Thyroid gland (tissue), 4 donors: ENCODE results near the gene ZNF358. TPM values are rescaled to one million over a fixed set of nuclear protein-coding genes. Genes with fewer than 3 reads are reported as not detected.
A peak's percentile ranks its signal among the peaks of the same experiment; 100 is the strongest.

Source experiments
- DNase-seq, 2 donors: peaks; one replicate each; pipeline ENCODE4 v3.0.0-alpha.2; 2019
- H3K27ac ChIP-seq, 3 donors: fragments of 200-600 bp; sonication (generic); 1 replicate in 2 of 3; 2 replicates in 1 of 3; pipeline ENCODE4 v1.5.1; 2016 to 2019; ENCODE audit warnings: mild to moderate bottlenecking in 1 of 3, moderate library complexity in 1 of 3
- H3K27me3 ChIP-seq: fragments of 200-600 bp; sonication (generic); one replicate; pipeline ENCODE4 v1.5.1; 2019
- H3K36me3 ChIP-seq, 2 donors: fragments of 200-600 bp; sonication (generic); one replicate each; pipeline ENCODE4 v1.5.1; 2016 to 2019
- H3K4me1 ChIP-seq, 2 donors: fragments of 200-600 bp; sonication (generic); one replicate each; pipeline ENCODE4 v1.5.1; 2017 to 2019
- H3K4me3 ChIP-seq, 3 donors: fragments of 200-600 bp; sonication (generic); replicated peaks in 1 of 3; 1 replicate in 2 of 3; 2 replicates in 1 of 3; pipeline ENCODE4 v1.5.1; 2016; ENCODE audit warnings: mild to moderate bottlenecking in 1 of 3
- H3K9me3 ChIP-seq: fragments of 200-600 bp; sonication (generic); one replicate; pipeline ENCODE4 v1.5.1; 2017
- POLR2A ChIP-seq, 2 donors: fragments of 450-650 bp; IDR thresholded peaks; one replicate each; pipeline ENCODE4 v1.6.1; 2017; ENCODE audit warnings: antibody characterized with exemption in 2 of 2, mild to moderate bottlenecking in 2 of 2, moderate library complexity in 1 of 2
- WGBS, 2 donors: methylation state at CpG; one replicate each; pipeline ENCODE4 v1.1.5; 2017; 5-methylcytosine and 5-hydroxymethylcytosine counted together
- intact Hi-C: fragments of 100-400 bp; cut with DNase I; formaldehyde crosslinking; loops from one replicate; pipeline ENCODE4 v1.15.1; 2023
- total RNA-seq, 4 donors: library from RNA; depleted of rRNA; stranded (reverse); fragments of >200 nt; gene quantifications; one replicate each; pipeline ENCODE4 v1.2.3, GENCODE V29; 2016
- TF ChIP-seq, protein P1 (sequence below), 6 experiments: fragments of 200-600 bp in 3 of 6; fragments of 450-650 bp in 3 of 6; sonication (generic) in 3 of 6; IDR thresholded peaks; one replicate each; pipeline ENCODE4 v1.5.1; 2016 to 2019; ENCODE audit warnings: antibody characterized with exemption in 6 of 6, mild to moderate bottlenecking in 2 of 6, inconsistent platforms in 1 of 6, moderate library complexity in 1 of 6

The ZNF358 gene
- total RNA-seq, 4 donors from 2014 or later, result 57.6 to 102 (median 69.5) TPM

DNA sequence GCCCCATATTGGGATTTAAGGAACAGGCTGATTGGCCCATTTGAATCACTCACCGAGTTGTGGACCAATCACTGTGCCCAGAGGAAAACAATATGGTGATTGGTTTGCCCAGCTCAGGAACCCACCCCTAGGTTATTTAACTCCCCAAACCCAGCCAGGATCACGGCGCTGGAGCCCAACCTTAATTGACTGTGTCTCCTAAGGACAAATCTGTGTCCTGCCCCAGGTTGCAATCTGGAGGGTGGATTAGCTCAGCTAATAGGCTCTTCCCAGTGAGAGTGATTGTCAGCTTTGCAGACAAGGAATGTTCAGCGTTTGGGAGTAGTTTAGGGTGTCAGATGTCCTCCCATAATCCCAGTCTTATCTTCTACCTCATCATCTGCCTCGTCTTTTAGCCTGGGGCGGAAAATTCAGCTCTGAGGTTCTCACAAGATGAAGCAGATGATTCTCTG is 3.5 kb upstream of the ZNF358 start:
- TF ChIP-seq, protein P1, sequence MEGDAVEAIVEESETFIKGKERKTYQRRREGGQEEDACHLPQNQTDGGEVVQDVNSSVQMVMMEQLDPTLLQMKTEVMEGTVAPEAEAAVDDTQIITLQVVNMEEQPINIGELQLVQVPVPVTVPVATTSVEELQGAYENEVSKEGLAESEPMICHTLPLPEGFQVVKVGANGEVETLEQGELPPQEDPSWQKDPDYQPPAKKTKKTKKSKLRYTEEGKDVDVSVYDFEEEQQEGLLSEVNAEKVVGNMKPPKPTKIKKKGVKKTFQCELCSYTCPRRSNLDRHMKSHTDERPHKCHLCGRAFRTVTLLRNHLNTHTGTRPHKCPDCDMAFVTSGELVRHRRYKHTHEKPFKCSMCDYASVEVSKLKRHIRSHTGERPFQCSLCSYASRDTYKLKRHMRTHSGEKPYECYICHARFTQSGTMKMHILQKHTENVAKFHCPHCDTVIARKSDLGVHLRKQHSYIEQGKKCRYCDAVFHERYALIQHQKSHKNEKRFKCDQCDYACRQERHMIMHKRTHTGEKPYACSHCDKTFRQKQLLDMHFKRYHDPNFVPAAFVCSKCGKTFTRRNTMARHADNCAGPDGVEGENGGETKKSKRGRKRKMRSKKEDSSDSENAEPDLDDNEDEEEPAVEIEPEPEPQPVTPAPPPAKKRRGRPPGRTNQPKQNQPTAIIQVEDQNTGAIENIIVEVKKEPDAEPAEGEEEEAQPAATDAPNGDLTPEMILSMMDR (IDR thresholded peaks at IDR 0.05), result no peak
- TF ChIP-seq POLR2A (IDR thresholded peaks at IDR 0.05), result no peak
- no peak overlapping the region for H3K4me3 ChIP-seq
- no peaks in the 10 kb centered on the region for H3K9me3 ChIP-seq
- H3K4me1 ChIP-seq, result peaks cover 8 to 13% of the 10 kb centered on the region in 2 donors
- no peaks in the 10 kb centered on the region for H3K36me3 ChIP-seq
- WGBS, 2 donors, result 42 to 55% methylated on average over 4 to 6 of the region's 6 CpGs
- H3K27ac ChIP-seq, result no peak overlapping the region
- intact Hi-C loops, result no loop called here
- H3K27me3 ChIP-seq, result no peaks in the 10 kb centered on the region
- no peak for DNase-seq

DNA sequence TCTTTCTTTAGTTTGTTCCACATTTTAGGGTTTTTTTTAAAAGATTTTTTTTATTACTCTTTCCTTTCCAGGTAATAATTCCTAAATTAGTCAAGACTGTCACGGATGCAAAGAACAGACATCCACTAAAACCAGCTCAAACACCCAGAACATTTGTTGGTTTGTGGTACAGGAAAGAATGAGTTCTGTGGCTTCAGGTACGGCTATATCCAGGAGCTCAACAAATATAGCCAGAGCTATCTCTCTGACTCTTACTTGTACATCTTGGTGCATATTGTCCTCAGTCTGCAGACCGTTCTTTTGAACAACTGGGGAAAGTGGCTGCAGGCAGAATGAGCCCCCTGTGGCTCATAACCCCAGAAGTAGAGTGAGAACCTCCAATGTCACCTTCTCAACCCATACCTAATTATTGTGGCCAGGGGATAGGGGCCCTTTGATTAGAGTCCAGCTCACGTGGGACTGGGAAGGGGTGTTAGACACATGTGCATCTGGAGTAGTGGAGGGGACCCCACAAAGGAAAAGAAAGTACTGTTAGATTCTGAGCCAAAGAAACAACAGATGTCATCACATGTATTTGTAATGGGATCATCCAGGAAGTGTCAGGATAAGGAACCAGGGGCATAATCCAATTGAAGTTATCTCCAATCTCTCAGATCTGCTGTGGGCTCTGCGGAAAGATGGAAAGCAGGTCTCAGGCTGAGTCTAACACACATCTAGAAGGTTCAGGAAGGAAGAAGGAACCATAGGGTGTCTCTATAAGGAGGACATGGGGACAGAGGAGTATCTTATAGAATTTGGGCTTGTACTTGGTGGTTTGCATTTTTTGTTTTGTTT is 1.9 kb upstream of the ZNF358 start:
- H3K4me3 ChIP-seq, result no peak overlapping the region
- H3K27ac ChIP-seq, result no peak overlapping the region
- DNase-seq, result no peak
- H3K9me3 ChIP-seq, result no peaks in the 10 kb centered on the region
- 89 to 92% methylated on average over 5 of the region's 5 CpGs for WGBS, 2 donors
- no peak for TF ChIP-seq POLR2A (IDR thresholded peaks at IDR 0.05)
- TF ChIP-seq, protein P1 (IDR thresholded peaks at IDR 0.05), result no peak
- H3K36me3 ChIP-seq, result no peaks in the 10 kb centered on the region
- H3K4me1 ChIP-seq, result peaks cover 8 to 9% of the 10 kb centered on the region in 2 donors
- intact Hi-C loops, result no loop called here
- H3K27me3 ChIP-seq, result no peaks in the 10 kb centered on the region

DNA sequence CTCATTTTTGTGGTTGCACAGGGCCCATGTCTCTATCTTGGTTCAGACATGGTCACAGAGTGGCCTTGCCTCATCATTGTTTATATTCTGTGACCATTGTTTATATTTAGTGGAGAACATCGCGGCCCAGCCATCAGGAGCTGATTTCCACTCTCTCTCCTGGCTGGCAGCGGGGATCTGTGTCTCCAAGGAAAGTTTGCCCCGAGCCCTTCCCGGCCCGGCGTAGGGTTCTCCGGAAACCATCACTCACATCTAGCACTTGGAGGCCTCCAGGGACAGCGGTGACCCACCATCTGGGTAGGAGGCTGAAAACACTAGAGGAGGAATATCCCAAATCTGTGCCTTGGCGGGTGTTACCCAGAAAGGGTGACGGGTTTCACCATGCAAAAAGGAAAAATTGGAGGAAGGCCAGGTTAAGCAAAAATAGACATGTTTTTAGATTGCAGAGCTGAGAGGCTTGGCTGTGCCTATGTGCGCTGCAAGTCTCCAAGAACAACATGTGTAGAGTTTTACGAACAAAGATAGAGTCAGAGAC is 726 bp upstream of the ZNF358 start:
- Histone ChIP-seq H3K9me3 (no peaks in the 10 kb centered on the region), H3K27me3 (no peaks in the 10 kb centered on the region), H3K4me3 (no peak overlapping the region), H3K27ac (peak overlapping the region; percentile 5 to 74 (median 56)), H3K36me3 (peaks cover 7 to 8% of the 10 kb centered on the region in 2 donors), H3K4me1 (peaks cover 8 to 9% of the 10 kb centered on the region in 2 donors)
- 64 to 68% methylated on average over 13 of the region's 13 CpGs for WGBS, 2 donors
- no peak for TF ChIP-seq POLR2A (IDR thresholded peaks at IDR 0.05)
- TF ChIP-seq, protein P1 (IDR thresholded peaks at IDR 0.05), result no peak
- intact Hi-C loops, result no loop called here
- no peak for DNase-seq

DNA sequence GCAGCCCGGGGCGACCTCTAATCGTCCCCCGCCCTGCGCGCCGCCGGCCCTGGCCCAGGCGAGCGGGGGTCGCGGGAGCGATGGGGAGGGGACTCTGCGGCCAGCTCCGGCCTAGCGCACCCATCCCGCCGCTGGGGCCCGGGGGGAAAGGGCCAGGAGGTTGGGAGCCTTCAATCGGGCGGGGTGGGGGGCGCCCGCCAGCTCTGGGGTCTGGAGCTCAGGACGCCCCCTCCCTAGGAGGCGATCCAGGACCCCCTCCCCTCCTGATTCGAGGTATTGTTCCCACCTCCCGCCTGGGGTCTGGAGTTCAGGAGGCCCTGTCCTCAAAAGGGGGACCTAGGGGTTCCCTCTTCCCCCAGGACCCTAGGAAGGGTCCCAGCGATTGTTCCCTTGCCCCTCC is 430 bp downstream of the ZNF358 start:
- no peaks in the 10 kb centered on the region for H3K27me3 ChIP-seq
- H3K4me3 ChIP-seq, result peak overlapping the region; percentile 24 to 89 (median 66)
- no peak for TF ChIP-seq POLR2A (IDR thresholded peaks at IDR 0.05)
- DNase-seq, result no peak
- H3K4me1 ChIP-seq, result peaks cover 8 to 9% of the 10 kb centered on the region in 2 donors
- 0 to 10% methylated on average over 1 to 2 of the region's 28 CpGs for WGBS, 2 donors
- intact Hi-C loops, result no loop called here
- no peaks in the 10 kb centered on the region for H3K9me3 ChIP-seq
- H3K27ac ChIP-seq, result peak overlapping the region; percentile 72 to 88 (median 74)
- peaks cover 8 to 11% of the 10 kb centered on the region in 2 donors for H3K36me3 ChIP-seq

- H3K36me3 ChIP-seq, result peaks cover 8 to 11% of the 10 kb centered on the region in 2 donors
- peak overlapping the region in 2 of 3 donors; percentile 74 to 88 for H3K27ac ChIP-seq
- peaks cover 8 to 13% of the 10 kb centered on the region in 2 donors for H3K4me1 ChIP-seq
- no peaks in the 10 kb centered on the region for H3K9me3 ChIP-seq
- DNase-seq, result no peak
- 20 to 43% methylated on average over 1 to 4 of the region's 4 CpGs for WGBS, 2 donors
- TF ChIP-seq, protein P1 (IDR thresholded peaks at IDR 0.05), result no peak
- TF ChIP-seq POLR2A (IDR thresholded peaks at IDR 0.05), result no peak
- H3K4me3 ChIP-seq, result peak overlapping the region in 1 of 3 donors; percentile 89
- intact Hi-C loops, result no loop called here
- H3K27me3 ChIP-seq, result no peaks in the 10 kb centered on the region
Measured at GRCh38 chr19:7516878-7517277, 975 bp downstream of the ZNF358 start.
